Right renal cortex interstitium (tissue), 3 donors: ENCODE data around the gene VAV3. TPM values are rescaled to one million over a fixed set of nuclear protein-coding genes. Genes with fewer than 3 reads are reported as not detected.

Source experiments
- DNase-seq, 3 donors: peaks; one replicate each; pipeline ENCODE4 v3.0.0-alpha.2; 2013; ENCODE audit warnings: low read depth in 3 of 3, low spot score in 2 of 3
- polyA plus RNA-seq, 3 donors: library from polyadenylated mRNA; unstranded; fragments of 120-200 nt; gene quantifications; one replicate each; pipeline ENCODE4 v1.2.1, GENCODE V29; 2013; ENCODE audit not compliant: insufficient read length in 3 of 3

VAV3 gene
- polyA plus RNA-seq, 3 donors, result 154 to 159 (median 158) TPM

DNA sequence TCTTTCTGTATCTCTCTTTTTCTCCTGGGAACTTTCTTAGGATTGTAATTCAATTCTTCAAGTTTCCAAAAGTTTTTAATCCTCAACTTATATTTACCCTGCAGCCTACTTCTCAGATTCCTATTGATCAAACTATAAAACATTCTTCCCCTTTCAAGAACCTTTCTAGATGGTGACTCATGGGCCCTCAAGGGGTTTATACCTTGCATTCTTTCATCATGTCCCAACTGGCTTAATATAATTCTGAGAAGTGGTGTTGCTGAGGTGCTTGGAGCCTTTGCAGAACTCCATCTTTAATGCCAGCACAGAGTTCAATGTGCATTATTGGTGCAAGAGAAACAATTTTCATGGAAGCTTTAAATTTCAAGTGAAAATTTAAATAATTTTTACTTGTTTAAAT lies 273.4 kb downstream of the VAV3 start:
- no peak for DNase-seq

- no peak for DNase-seq
Observed at GRCh38 chr1:107690491-107690890, 274.5 kb downstream of the VAV3 start.

DNA sequence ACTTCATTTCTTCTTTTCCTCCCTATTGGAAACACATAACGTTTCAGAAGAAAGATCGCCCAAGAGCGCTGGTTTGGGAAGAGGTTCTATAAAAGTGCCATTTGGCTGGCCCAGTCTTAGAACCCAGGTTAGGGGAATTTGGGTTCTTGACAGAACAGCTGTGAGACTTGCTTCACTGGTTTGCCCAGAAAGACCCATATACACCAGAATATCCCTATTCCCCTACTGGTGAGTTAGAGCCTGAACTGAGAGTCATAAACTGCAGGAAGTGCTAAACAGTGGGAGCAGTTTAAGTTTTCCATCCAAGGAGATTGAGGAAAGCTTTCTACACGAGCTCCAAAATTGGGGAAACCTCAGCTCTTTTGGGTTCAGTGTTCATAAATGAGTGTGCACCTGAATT lies 275.2 kb downstream of the VAV3 start:
- DNase-seq, result no peak

DNA sequence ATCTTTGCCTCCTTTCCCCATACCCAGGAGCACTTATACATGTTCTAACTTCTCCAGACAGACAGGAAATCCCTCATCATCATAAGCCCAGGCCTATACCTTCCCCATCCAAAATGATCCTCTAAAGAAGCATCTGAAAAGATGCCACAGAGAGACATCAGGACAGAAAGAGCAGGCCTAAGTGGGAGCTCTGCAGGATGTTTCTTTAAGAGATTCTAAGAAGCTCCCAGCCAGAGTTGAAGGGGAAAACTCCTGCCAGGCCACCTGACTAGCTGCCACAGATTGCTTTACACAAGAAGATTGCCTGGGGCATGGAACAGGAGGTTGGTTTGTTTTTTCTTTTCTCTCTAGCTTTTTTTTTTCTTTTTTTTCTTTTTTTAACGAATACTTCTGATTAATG lies 275.8 kb downstream of the VAV3 start:
- no peak for DNase-seq

GRCh38 chr1:107687849-107688753 lies 276.9 kb downstream of the VAV3 start:
- DNase-seq, result no peak

- DNase-seq, result no peak
Observed at GRCh38 chr1:107683683-107684082, 281.3 kb downstream of the VAV3 start.

DNA sequence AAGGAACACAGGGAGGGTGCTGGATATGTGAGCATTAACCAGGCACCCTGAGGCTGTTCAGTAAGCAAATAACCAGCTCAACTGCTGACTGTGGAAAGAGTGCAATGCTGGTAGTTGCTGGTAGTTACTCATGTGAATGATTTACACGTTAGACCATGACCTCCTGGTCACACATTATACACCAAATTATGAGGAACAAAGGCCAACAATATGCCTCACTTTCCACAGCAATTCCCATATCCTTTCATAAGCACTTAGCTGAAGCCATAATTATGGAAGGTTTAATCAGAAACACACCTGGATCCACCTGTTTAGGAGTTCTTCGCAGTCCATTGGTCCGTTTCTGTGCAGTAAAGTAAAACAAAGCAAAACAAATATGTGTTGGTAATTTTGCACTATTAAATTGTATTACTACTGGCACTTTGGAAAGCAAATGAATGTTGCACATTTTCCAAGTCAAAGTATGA lies 281.8 kb downstream of the VAV3 start:
- peak in 1 of 3 donors; percentile 21 for DNase-seq

GRCh38 chr1:107682467-107682866 lies 282.5 kb downstream of the VAV3 start:
- no peak for DNase-seq

DNA sequence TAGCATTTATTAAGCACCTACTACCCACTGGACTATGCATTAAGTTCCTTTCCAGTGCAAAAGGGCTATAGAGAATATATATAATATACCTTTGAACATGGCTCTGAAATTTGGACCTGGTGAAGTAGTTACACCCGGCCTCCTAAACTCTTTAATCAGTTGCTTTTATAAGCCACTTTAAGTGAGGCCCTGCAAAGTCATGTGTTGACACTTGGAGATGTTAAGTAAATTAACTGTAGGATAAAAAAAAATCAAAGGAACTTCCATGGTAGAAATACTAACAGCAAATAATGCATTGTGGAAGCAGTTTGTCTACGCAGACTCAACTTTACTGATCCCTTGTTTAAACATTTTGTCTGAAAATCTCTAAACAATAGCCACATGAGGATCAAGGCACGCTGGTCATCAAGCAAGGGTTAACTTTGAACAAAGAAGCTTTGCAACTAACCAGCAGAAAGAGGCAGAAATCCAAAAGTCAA lies 283.9 kb downstream of the VAV3 start:
- no peak for DNase-seq

GRCh38 chr1:107680579-107680985 lies 284.4 kb downstream of the VAV3 start:
- no peak for DNase-seq

- DNase-seq, result no peak
Observed at GRCh38 chr1:107679411-107679953, 285.5 kb downstream of the VAV3 start.

GRCh38 chr1:107678993-107679392 lies 286.0 kb downstream of the VAV3 start:
- DNase-seq, result no peak

DNA sequence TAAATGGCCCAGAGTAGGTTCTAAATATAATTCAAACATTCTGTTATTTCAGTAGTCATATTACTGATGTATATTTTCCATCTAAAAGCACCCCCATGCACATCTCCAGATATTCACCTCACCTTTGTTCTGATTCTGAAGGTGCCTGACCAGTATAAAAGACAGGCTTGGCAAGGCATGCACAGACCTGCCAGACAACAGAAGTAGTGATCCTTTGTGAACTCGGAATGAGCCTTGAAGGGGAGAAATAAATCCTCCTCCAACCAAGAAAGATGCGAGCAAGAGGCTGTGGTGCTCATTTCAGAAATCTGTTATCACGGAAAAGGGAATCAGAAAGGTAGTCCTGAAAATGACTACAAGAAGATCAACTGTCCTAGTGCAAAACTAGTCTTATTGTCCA lies 287.3 kb downstream of the VAV3 start:
- no peak for DNase-seq

- no peak for DNase-seq
Observed at GRCh38 chr1:107674486-107674885, 290.5 kb downstream of the VAV3 start.

GRCh38 chr1:107673006-107673405 lies 292.0 kb downstream of the VAV3 start:
- no peak for DNase-seq

- no peak for DNase-seq
Observed at GRCh38 chr1:107670397-107671040, 294.5 kb downstream of the VAV3 start.

GRCh38 chr1:107669996-107670395 lies 295.0 kb downstream of the VAV3 start:
- no peak for DNase-seq

DNA sequence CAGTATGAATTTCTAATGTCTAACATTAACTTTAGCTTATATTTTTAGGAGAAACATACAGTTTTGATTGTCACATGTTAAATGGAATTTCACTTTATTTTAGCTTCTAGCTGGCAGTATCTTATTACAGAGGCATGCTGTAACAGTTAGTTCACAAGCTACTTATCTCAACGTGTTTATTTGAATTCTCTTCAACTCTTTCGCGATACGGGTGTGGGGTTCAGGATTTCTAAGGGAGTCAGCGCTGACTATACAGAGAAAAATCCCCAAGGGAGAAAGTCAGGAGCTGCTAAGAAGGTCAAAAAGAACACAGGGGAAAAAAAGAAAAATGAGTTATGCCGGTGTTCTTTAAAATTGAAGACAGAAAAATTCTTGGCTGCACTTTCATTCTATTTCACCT lies 296.2 kb downstream of the VAV3 start:
- no peak for DNase-seq

DNA sequence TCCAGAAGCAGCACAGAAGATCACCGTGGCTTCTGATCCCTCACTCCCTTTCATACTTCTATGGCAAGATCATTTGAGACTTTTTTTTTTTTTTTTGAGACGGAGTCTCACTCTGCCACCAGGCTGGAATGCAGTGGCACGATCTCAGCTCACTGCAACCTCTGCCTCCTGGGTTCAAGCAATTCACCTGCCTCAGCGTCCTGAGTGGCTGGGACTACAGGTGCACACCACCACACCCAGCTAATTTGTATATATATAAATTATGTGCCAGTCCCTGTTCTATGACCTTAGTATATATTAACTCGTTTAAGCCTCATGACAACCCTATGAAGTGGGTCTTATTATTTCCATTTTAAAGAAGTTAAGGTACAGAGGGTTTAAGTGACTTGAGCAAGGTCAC lies 298.5 kb downstream of the VAV3 start:
- no peak for DNase-seq

GRCh38 chr1:107664982-107665925 lies 299.7 kb downstream of the VAV3 start:
- DNase-seq, result no peak
